ENCODE results near the gene CITED1.

The CITED1 gene

GRCh38 chrX:72262077-72262476, 43.6 kb downstream of the CITED1 start:
- H3K27ac ChIP-seq: no peak overlapping the region
- no peak for DNase-seq (ENCODE audit: low spot score)
- CTCF ChIA-PET: no interaction called here
- POLR2A ChIA-PET (ENCODE audit: low non-redundant PET): no interaction called here
- no peak for TF ChIP-seq CTCF (conservative IDR thresholded peaks at IDR 0.05; ENCODE audit: low read depth)

- no peak for TF ChIP-seq CTCF (conservative IDR thresholded peaks at IDR 0.05; ENCODE audit: low read depth)
- ChIA-PET CTCF (no interaction called here), POLR2A (ENCODE audit: low non-redundant PET) (no interaction called here)
- no peak overlapping the region for H3K27ac ChIP-seq
- DNase-seq (ENCODE audit: low spot score): no peak
Observed at GRCh38 chrX:72260448-72260847, 45.3 kb downstream of the CITED1 start.

- POLR2A ChIA-PET (ENCODE audit: low non-redundant PET): no interaction called here
- DNase-seq (ENCODE audit: low spot score): no peak
- no peak for TF ChIP-seq CTCF (conservative IDR thresholded peaks at IDR 0.05; ENCODE audit: low read depth)
- H3K27ac ChIP-seq: no peak overlapping the region
- CTCF ChIA-PET: no interaction called here
Observed at GRCh38 chrX:72258174-72258573, 47.5 kb downstream of the CITED1 start.

- CTCF ChIA-PET: no interaction called here
- TF ChIP-seq CTCF (conservative IDR thresholded peaks at IDR 0.05; ENCODE audit: low read depth): no peak
- no peak for DNase-seq (ENCODE audit: low spot score)
- no peak overlapping the region for H3K27ac ChIP-seq
- POLR2A ChIA-PET (ENCODE audit: low non-redundant PET): no interaction called here
Observed at GRCh38 chrX:72255864-72256263, 49.9 kb downstream of the CITED1 start.

GRCh38 chrX:72255445-72255844, 50.3 kb downstream of the CITED1 start:
- ChIA-PET CTCF (no interaction called here), POLR2A (ENCODE audit: low non-redundant PET) (no interaction called here)
- no peak for TF ChIP-seq CTCF (conservative IDR thresholded peaks at IDR 0.05; ENCODE audit: low read depth)
- no peak overlapping the region for H3K27ac ChIP-seq
- no peak for DNase-seq (ENCODE audit: low spot score)

GRCh38 chrX:72254816-72255215, 50.9 kb downstream of the CITED1 start:
- ChIA-PET CTCF (no interaction called here), POLR2A (ENCODE audit: low non-redundant PET) (no interaction called here)
- DNase-seq (ENCODE audit: low spot score): no peak
- no peak overlapping the region for H3K27ac ChIP-seq
- no peak for TF ChIP-seq CTCF (conservative IDR thresholded peaks at IDR 0.05; ENCODE audit: low read depth)

- no peak overlapping the region for H3K27ac ChIP-seq
- POLR2A ChIA-PET (ENCODE audit: low non-redundant PET): no interaction called here
- DNase-seq (ENCODE audit: low spot score): no peak
- CTCF ChIA-PET: no interaction called here
- TF ChIP-seq CTCF (conservative IDR thresholded peaks at IDR 0.05; ENCODE audit: low read depth): no peak
Observed at GRCh38 chrX:72253686-72254085, 52.0 kb downstream of the CITED1 start.
